Measurements from ENCODE around the gene PGLYRP4. TPM values are rescaled to one million over a fixed set of nuclear protein-coding genes. Genes with fewer than 3 reads are reported as not detected.
A peak's percentile ranks its signal among the peaks of the same experiment; 100 is the strongest.

The PGLYRP4 gene
- total and polyA plus RNA-seq, 4 donors, result not detected

GRCh38 chr1:153362187-153362775, 13.6 kb upstream of the PGLYRP4 start (continued):
- TF ChIP-seq, protein P1, sequence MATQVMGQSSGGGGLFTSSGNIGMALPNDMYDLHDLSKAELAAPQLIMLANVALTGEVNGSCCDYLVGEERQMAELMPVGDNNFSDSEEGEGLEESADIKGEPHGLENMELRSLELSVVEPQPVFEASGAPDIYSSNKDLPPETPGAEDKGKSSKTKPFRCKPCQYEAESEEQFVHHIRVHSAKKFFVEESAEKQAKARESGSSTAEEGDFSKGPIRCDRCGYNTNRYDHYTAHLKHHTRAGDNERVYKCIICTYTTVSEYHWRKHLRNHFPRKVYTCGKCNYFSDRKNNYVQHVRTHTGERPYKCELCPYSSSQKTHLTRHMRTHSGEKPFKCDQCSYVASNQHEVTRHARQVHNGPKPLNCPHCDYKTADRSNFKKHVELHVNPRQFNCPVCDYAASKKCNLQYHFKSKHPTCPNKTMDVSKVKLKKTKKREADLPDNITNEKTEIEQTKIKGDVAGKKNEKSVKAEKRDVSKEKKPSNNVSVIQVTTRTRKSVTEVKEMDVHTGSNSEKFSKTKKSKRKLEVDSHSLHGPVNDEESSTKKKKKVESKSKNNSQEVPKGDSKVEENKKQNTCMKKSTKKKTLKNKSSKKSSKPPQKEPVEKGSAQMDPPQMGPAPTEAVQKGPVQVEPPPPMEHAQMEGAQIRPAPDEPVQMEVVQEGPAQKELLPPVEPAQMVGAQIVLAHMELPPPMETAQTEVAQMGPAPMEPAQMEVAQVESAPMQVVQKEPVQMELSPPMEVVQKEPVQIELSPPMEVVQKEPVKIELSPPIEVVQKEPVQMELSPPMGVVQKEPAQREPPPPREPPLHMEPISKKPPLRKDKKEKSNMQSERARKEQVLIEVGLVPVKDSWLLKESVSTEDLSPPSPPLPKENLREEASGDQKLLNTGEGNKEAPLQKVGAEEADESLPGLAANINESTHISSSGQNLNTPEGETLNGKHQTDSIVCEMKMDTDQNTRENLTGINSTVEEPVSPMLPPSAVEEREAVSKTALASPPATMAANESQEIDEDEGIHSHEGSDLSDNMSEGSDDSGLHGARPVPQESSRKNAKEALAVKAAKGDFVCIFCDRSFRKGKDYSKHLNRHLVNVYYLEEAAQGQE (IDR thresholded peaks at IDR 0.05), result no peak
- TF ChIP-seq, protein P2, sequence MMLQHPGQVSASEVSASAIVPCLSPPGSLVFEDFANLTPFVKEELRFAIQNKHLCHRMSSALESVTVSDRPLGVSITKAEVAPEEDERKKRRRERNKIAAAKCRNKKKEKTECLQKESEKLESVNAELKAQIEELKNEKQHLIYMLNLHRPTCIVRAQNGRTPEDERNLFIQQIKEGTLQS (IDR thresholded peaks at IDR 0.05), result no peak
- TF ChIP-seq NR2F2 (IDR thresholded peaks at IDR 0.05) (no peak), YY1 (IDR thresholded peaks at IDR 0.05) (no peak), RXRA (IDR thresholded peaks at IDR 0.05) (no peak)

- DNase-seq (ENCODE audit: low spot score), result no peak
- no peak overlapping the region for H3K4me3 ChIP-seq (ENCODE audit: low read depth in 1 of 3, low read length in 3 of 3)
- H3K36me3 ChIP-seq (ENCODE audit: control insufficient read depth in 4 of 4, insufficient read depth in 3 of 4, low read depth in 1 of 4, low read length in 3 of 4), result no peaks in the 10 kb centered on the region
- H3K27ac ChIP-seq (ENCODE audit: low read depth in 1 of 2, low read length in 2 of 2), result peak overlapping the region in 1 of 2 donors; percentile 3
- H3K4me1 ChIP-seq (ENCODE audit: control insufficient read depth in 4 of 4, insufficient read depth in 4 of 4, low read length in 3 of 4), result peaks cover 0 to 11% (median 5%) of the 10 kb centered on the region in 4 donors
- no peak for TF ChIP-seq RAD21 (IDR thresholded peaks at IDR 0.05)
- no peak for TF ChIP-seq TAF1 (conservative IDR thresholded peaks at IDR 0.05)
- TF ChIP-seq CTCF (IDR thresholded peaks at IDR 0.05; ENCODE audit: low read depth, low read length, missing input control), result no peak
- TF ChIP-seq, protein P2 (IDR thresholded peaks at IDR 0.05), result no peak
- no peak for TF ChIP-seq JUND (IDR thresholded peaks at IDR 0.05)
- H3K9me3 ChIP-seq (ENCODE audit: control insufficient read depth in 4 of 4, low read length in 3 of 4), result no peaks in the 10 kb centered on the region
- no peak overlapping the region for H3K9ac ChIP-seq (ENCODE audit: low read depth in 1 of 2, low read length in 2 of 2)
- WGBS, result 86% methylated on average over 4 of the region's 4 CpGs
- peaks cover 0 to 4% (median 1%) of the 10 kb centered on the region in 4 donors for H3K27me3 ChIP-seq (ENCODE audit: control insufficient read depth in 4 of 4, insufficient read depth in 4 of 4, low read length in 3 of 4)
These were observed 13.0 kb upstream of the PGLYRP4 start for GRCh38 chr1:153361480-153362109.

- H3K9ac ChIP-seq (ENCODE audit: low read depth in 1 of 2, low read length in 2 of 2), result no peak overlapping the region
- no peaks in the 10 kb centered on the region for H3K9me3 ChIP-seq (ENCODE audit: control insufficient read depth in 4 of 4, low read length in 3 of 4)
- H3K4me1 ChIP-seq (ENCODE audit: control insufficient read depth in 4 of 4, insufficient read depth in 4 of 4, low read length in 3 of 4), result peaks cover 0 to 11% (median 5%) of the 10 kb centered on the region in 4 donors
- DNase-seq (ENCODE audit: low spot score), result no peak
- H3K27me3 ChIP-seq (ENCODE audit: control insufficient read depth in 4 of 4, insufficient read depth in 4 of 4, low read length in 3 of 4), result peaks cover 0 to 4% (median 1%) of the 10 kb centered on the region in 4 donors
- H3K36me3 ChIP-seq (ENCODE audit: control insufficient read depth in 4 of 4, insufficient read depth in 3 of 4, low read depth in 1 of 4, low read length in 3 of 4), result no peaks in the 10 kb centered on the region
- H3K4me3 ChIP-seq (ENCODE audit: low read depth in 1 of 3, low read length in 3 of 3), result no peak overlapping the region
- H3K27ac ChIP-seq (ENCODE audit: low read depth in 1 of 2, low read length in 2 of 2), result peak overlapping the region in 1 of 2 donors; percentile 61
- 87% methylated on average over 11 of the region's 11 CpGs for WGBS
- no peak for TF ChIP-seq GABPA (IDR thresholded peaks at IDR 0.05 in 1 of 2, conservative IDR thresholded peaks at IDR 0.05 in 1 of 2)
- no peak for TF ChIP-seq ZBTB33 (IDR thresholded peaks at IDR 0.05)
- TF ChIP-seq, protein P2 (IDR thresholded peaks at IDR 0.05), result no peak
- no peak for TF ChIP-seq FOXA1 (IDR thresholded peaks at IDR 0.05)
- TF ChIP-seq RXRA (IDR thresholded peaks at IDR 0.05), result no peak
- no peak for TF ChIP-seq RAD21 (IDR thresholded peaks at IDR 0.05)
- no peak for TF ChIP-seq NR2F2 (IDR thresholded peaks at IDR 0.05)
- no peak for TF ChIP-seq TAF1 (conservative IDR thresholded peaks at IDR 0.05)
- TF ChIP-seq EGR1 (IDR thresholded peaks at IDR 0.05; ENCODE audit: low read depth in 2 of 2), result no peak
- TF ChIP-seq SP1 (IDR thresholded peaks at IDR 0.05), result no peak
- TF ChIP-seq HNF4A (conservative IDR thresholded peaks at IDR 0.05), result no peak
- TF ChIP-seq HNF4G (IDR thresholded peaks at IDR 0.05), result no peak
These were observed 12.2 kb upstream of the PGLYRP4 start for GRCh38 chr1:153360592-153361479.

All from liver (tissue), 9 donors.